Activated T-helper 1 cell treated with anti-CD3 and anti-CD28 coated beads, Interleukin-2, amount 50 U/mL, for 16 hours (primary cell): ENCODE data around the gene SUGCT.

Experiments used
- DNase-seq, 2 donors: peaks; one replicate each; pipeline ENCODE4 v3.0.0-alpha.2; 2020; ENCODE audit warnings: low read depth in 1 of 2, low spot score in 1 of 2

Gene SUGCT

GRCh38 chr7:40509287-40509996 lies 374.6 kb downstream of the SUGCT start:
- DNase-seq: no peak

GRCh38 chr7:40516376-40516775 lies 381.6 kb downstream of the SUGCT start:
- DNase-seq: no peak

- DNase-seq: no peak
These were observed 384.2 kb downstream of the SUGCT start for GRCh38 chr7:40519009-40519408.

- no peak for DNase-seq
These were observed 386.4 kb downstream of the SUGCT start for GRCh38 chr7:40520986-40521738.

GRCh38 chr7:40525764-40526163 lies 391.0 kb downstream of the SUGCT start:
- no peak for DNase-seq

GRCh38 chr7:40526951-40527715 lies 392.3 kb downstream of the SUGCT start:
- no peak for DNase-seq

GRCh38 chr7:40527723-40528122 lies 392.9 kb downstream of the SUGCT start:
- no peak for DNase-seq

GRCh38 chr7:40530292-40530691 lies 395.5 kb downstream of the SUGCT start:
- DNase-seq: no peak

- DNase-seq: no peak
These were observed 397.2 kb downstream of the SUGCT start for GRCh38 chr7:40531956-40532355.

GRCh38 chr7:40535678-40536077 lies 400.9 kb downstream of the SUGCT start:
- no peak for DNase-seq

- DNase-seq: no peak
These were observed 401.6 kb downstream of the SUGCT start for GRCh38 chr7:40536421-40536820.

GRCh38 chr7:40538281-40538680 lies 403.5 kb downstream of the SUGCT start:
- no peak for DNase-seq

- DNase-seq: no peak
These were observed 406.5 kb downstream of the SUGCT start for GRCh38 chr7:40541336-40541735.

- no peak for DNase-seq
These were observed 408.4 kb downstream of the SUGCT start for GRCh38 chr7:40542982-40543741.

- DNase-seq: no peak
These were observed 409.5 kb downstream of the SUGCT start for GRCh38 chr7:40544221-40544723.

GRCh38 chr7:40544871-40545303 lies 410.1 kb downstream of the SUGCT start:
- no peak for DNase-seq

GRCh38 chr7:40545739-40546138 lies 410.9 kb downstream of the SUGCT start:
- DNase-seq: no peak

- DNase-seq: no peak
These were observed 412.1 kb downstream of the SUGCT start for GRCh38 chr7:40546616-40547501.

- DNase-seq: no peak
These were observed 414.7 kb downstream of the SUGCT start for GRCh38 chr7:40549372-40550039.
